ENCODE measurements around the gene TIGD6. TPM values are rescaled to one million over a fixed set of nuclear protein-coding genes. Genes with fewer than 3 reads are reported as not detected.

Gene TIGD6
- total RNA-seq, 2 donors from 2014 or later = 2.6 to 4.0 TPM

DNA sequence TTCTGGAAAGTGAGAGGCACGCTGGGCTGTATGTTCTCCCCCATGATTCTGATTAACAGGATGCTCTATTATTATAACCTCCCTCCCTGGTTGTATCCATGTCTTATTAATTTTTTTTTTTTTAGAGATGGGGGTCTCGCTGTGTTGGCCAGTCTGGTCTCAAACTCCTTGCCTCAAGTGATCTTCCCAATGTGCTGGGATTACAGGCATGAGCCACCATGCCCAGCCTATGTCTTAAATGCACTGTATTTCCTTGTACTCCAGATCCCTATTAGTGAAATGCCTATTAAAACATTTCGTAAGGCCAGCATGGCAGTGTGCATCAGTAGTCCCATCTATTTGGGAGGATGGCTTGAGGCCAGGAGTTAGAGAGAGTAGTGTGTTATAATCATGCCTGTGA lies 7.0 kb downstream of the TIGD6 start:
- intact Hi-C loops (cut with DNase I, micrococcal nuclease) = loop anchor here (10.0 kb wide), 1 partner anchor 159 kb away; no protein-coding TSS in a partner anchor
- no peak for ATAC-seq
- no peak for DNase-seq

DNA sequence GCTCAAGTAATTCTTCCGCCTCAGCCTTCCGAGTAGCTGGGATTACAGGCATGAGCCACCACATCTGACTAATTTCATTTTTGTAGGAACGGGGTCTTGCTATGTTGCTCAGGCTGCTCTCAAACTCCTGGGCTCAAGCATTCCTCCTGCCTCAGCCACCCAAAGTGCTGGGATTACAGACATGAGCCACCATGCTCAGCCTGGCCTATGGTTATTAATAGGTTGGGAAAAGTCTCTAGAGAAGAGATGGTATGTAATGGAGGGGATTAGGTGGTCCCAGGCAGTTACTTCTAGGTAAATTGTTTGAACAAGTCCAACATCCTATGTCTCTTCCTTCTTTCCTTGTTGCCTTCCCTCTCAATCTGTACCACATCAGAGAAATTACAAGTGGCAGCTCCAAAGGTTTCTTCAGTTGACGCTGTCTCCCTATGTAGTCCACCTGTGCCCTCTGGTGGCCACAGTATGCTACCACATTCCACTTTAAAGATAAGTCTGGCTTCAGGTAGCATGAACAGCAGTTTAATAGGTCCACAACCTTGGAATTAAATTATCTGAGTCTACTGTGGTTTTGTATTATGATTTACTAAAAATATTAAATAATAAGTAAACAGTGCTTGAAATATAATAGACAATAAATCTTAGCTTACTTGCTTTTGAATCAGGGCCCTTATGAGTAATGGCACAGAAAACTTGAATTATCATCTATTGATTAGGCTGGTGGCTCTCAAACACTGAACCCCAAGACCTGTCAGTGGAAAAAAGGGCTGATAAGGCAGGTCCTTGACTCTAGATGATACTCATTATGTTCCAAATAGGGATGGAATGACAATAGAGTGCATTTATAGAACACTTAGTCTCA lies 9.7 kb downstream of the TIGD6 start:
- ATAC-seq (peak; percentile 67), DNase-seq (peak; percentile 58 to 85)
- intact Hi-C loops (cut with DNase I, micrococcal nuclease) = loop anchor here (10.0 kb wide), 1 partner anchor 156 kb away; no protein-coding TSS in a partner anchor

DNA sequence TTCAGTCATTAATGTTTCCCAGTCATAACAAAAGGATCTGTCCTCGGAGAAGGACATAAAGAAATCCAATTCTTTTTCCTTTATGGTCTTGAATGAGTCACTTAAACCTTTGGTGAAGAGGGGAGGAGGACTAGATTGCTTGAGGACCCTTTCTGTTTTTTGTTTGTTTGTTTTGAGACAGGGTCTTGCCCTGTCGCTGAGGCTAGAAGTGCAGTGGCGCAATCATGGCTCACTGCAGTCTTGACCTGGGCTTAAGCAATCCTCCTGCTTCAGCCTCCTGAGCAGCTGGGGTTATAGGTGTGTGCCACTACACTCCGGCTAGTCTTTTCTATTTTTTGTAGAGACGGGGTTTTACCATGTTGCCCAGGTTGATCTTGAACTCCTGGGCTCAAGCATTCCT lies 12.3 kb downstream of the TIGD6 start:
- intact Hi-C loops (cut with DNase I, micrococcal nuclease) = no loop called here
- ATAC-seq (peak; percentile 2), DNase-seq (no peak)

DNA sequence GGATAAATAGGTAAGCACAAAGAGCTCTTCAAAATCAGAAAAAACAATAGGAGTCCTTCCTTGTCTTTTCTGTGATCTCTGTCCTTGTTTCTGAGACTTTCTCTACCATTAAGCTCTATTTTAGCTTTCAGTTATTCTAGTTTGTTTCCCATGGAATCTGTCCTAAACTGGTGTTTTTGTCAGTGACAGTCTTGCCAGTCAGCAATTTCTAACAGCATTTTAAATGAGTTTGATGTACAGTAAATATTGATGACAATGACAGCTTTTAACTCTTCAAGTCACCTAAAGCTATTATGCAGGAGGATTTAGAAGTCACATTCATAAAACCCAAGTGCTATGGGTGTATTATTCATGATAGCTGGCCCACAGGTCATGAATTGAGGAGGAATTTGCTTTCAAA lies 17.9 kb downstream of the TIGD6 start:
- ATAC-seq (no peak), DNase-seq (no peak)
- intact Hi-C loops (cut with DNase I, micrococcal nuclease) = no loop called here

DNA sequence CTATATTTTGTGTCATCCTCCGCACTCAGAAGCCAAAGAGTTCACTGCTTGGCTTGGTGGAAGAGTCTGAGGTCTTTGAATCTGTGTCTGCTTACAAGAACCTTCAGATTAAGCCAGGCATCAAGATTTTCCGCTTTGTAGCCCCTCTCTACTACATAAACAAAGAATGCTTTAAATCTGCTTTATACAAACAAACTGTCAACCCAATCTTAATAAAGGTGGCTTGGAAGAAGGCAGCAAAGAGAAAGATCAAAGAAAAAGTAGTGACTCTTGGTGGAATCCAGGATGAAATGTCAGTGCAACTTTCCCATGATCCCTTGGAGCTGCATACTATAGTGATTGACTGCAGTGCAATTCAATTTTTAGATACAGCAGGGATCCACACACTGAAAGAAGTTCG lies 19.2 kb downstream of the TIGD6 start:
- ATAC-seq = no peak
- intact Hi-C loops (cut with DNase I, micrococcal nuclease) = no loop called here
- DNase-seq = no peak

DNA sequence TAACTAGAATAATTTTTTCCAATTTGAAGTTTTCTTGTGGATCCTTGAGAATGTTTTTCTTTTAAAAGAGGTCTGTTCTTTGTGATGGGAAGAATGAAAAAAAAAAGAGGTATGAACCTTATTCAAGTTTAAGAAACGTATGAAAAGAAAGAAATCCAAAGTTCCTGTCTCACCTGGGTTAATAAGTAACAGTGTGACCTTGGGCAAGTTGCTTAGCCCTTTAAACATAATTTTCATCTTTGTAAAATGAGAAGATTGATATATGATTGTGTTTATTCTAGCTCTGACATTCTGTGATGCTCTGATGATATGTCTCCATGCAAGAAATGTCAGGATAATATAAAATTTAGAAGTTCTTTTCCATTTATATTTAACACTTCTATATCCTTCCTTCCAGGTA lies 20.6 kb downstream of the TIGD6 start:
- ATAC-seq = peak; percentile 36
- intact Hi-C loops (cut with DNase I, micrococcal nuclease) = no loop called here
- no peak for DNase-seq

DNA sequence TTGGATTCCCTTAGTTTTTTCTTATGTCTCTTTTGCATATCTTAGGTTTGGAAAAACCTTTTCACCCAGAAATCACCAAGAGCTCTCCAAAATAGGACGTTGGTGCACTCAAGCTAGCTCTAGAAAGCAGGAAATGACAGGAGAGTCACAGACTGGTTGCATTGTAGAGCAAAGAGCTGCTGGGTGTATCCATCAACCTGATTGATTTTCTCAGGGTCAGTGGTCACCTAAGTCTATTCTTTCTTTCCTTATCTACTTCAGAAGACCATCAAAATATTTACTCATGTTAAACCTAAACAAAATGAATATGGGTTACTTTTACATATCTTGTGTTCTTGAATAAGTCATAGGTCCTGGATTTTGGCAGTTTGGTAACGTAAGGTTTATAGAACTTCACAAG lies 25.0 kb downstream of the TIGD6 start:
- intact Hi-C loops (cut with DNase I, micrococcal nuclease) = no loop called here

DNA sequence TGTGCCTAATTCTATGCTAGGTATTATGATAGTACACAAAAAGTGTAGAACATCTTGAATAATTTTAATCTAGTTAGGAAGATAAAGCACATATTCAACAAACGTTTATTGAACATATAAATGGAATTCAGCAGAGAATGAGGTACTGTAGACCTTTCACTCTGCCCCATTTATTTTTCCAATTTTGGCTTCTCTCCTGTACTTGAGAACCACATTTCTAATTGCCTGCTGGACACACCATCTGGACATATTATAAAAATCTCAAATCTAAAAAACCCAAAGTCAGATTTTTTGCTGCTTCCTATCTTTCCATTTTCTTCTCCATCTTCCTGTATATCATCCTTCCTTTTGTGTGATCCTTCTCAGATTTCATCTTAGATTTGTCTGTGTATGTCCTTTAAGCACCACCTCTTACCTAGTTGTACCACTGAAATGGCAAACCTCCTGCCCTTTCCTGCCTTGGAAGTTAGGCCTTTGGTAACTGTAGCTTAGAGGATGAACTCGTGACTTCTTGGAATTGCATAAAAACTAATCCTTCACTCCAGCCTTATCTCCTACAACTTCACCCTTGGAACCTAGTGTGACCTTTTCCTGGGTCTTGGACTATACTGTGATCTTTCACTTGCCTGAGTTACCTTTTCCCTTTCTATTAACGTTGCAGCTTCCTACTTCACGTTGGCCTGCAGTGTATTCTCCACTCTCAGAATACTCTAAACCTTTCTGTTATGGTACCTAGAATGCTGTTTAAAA lies 31.1 kb downstream of the TIGD6 start:
- intact Hi-C loops (cut with DNase I, micrococcal nuclease) = no loop called here
- ATAC-seq (peak; percentile 2), DNase-seq (no peak)

More for the DNA sequence above, 25.0 kb downstream of the TIGD6 start:
- no peak for ATAC-seq
- no peak for DNase-seq

DNA sequence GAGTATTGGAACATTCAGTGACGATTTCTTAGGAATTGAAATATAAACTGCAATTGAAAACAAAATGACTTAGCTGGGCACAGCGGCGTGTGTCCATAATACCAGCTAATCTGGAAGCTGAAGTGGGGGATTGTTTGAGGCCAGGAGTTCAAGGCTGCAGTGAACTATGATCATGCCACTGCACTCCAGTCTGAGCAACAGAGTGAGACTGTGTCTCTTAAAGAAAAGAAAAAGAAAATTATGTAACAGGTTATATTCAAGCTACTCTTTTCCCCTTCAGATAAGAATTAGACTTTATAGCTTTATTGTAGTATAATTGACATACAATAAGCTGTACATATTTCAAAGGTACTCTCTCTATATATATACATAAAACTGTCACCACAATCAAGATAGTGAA lies 33.5 kb downstream of the TIGD6 start:
- peak; percentile 68 for ATAC-seq
- DNase-seq = no peak
- intact Hi-C loops (cut with DNase I, micrococcal nuclease) = no loop called here

DNA sequence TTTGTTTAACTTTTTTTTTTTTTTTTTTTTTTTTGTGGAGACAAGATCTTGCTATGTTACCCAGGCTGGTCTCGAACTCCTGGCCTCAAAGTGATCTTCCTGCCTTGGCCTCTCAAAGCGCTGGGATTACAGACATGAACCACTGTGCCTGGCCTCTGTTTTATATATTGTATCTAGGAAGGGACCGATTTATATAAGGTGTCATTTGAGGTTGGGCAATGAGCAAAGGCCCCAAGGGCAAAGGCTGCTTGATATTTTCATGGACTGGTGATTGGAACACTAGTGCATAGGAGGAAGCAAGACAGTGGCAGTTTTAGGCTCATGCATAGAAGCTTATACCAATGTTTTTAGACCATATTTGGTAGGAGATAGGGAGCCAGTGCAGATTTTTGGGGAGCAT lies 36.7 kb downstream of the TIGD6 start:
- ATAC-seq = peak; percentile 4
- DNase-seq = no peak
- intact Hi-C loops (cut with DNase I, micrococcal nuclease) = no loop called here

DNA sequence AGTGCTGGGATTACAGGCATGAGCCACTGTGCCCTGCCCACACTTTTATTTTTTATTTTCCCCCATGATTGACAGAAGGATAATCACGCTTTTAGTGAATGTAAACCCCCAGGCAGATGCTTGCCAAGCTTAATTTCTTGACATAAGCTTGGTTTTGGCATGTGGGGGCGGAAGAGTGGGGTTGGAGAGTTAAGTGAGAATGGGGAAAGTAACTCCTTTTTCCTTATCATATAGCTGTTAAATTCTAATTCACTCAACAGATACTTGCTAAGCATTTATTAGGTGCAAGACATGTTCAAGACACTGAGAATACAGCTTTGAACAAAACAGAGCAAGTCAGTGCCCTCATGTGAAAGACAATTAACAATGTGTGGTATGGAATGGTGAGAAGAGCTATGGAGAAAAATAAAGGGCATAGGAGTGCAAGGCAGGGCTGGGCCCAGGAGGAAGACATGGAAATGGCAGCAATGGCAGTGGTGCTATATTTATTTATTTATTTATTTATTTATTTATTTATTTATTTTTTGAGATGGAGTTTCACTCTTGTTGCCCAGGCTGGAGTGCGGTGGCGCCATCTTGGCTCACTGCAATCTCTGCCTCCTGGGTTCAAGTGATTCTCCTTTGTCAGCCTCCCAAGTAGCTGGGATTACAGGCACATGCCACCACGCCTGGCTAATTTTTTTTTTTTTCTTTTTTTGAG lies 37.7 kb downstream of the TIGD6 start:
- DNase-seq = no peak
- no peak for ATAC-seq
- intact Hi-C loops (cut with DNase I, micrococcal nuclease) = no loop called here

DNA sequence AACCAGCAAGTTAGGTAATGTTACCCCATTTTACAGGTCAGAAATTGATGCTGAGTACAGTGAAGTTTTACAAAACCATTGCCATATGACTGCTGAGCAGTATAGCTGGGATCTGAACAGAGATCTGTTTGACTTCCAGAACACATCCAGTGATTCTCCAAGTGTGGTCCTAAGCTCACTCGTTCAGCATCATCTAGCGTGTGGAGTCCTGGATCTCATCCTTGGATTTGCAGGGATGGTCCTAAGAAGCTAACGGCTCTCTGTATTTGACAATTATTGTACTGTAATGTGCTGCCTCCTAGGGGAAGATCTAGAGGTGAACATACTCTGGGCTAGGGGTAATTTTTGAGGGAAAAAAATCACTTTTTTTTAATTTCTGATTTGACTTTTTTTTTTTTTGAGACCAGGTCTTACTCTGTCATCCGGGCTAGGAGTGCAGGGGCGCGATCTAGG lies 38.5 kb downstream of the TIGD6 start:
- DNase-seq (no peak), ATAC-seq (no peak)
- intact Hi-C loops (cut with DNase I, micrococcal nuclease) = no loop called here

DNA sequence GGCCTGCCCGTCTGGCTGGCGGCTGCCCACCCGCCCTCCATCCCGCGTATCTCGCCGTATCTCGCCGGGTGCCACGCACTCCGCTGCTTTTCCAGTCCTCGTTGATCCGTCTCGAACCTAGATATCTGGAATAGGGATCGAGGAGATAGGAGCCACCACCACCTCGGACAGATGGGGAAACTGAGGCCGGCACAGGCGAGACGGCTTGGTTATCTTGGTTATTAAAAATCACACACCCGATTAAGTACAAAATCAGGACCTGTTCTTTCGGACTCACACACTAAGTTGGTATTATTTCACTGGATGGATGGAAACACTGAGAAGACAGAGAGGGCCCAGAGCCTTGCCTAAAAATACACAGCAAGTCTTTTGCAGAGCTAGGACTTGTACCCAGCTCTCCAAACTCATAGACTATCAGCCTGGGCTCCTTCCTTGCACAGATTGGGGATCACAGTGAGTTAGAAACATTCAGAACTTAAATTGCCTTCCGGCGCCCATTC lies 39.2 kb downstream of the TIGD6 start:
- ATAC-seq = peak; percentile 1
- no peak for DNase-seq
- intact Hi-C loops (cut with DNase I, micrococcal nuclease) = no loop called here

DNA sequence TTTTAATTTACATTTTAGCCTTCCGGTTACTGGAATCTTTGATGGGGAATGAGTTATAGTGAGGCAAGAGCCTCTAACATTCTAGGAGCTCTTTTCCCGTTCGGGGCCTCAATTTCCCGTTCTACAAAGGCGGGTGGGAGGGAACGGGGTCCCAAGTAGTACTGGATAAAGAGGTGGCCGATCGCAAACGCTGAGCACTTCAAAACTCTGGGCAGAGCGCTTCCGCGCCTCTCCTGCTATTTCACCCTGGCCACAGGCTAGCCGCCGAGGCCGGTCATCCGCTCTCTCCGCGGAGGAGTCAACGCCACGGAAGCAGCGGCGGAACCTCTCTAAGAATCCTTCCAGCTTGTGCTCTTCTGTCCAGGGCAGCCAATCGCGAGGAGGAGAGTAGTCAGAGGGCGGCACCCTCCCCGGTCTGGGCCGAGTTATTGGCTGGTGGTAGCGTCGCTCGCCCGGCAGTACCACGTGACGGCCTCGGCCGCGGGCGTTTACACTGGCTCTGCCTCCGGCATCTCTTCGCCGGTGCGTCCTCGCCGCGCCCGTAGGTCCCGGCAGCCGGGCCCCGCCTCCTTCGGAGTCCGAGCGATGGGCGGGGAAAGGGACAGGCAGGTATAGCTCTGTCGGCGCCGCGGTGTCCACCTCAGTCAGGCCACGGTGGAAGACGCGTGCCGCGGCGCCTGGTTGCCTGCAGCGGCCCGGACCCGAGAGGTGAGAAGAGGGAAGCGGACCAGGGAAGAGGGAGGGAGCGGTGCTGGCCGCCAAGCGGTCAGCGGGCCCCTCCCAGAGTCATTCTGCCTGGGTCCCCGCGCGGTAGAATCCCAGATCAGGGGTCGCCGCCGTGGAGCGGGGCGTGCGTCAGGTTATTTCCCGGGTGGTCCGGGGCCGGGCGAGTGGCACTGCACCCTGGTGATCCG lies 39.9 kb downstream of the TIGD6 start, which contains the start of gene SLC26A2:
Gene SLC26A2 (plus strand): TSS at position 487 of the 914 bp plus-strand sequence. CDS start 16,895 bp downstream, outside the sequence.
- ATAC-seq = peak; percentile 82
- intact Hi-C loops (cut with DNase I, micrococcal nuclease) = no loop called here
- DNase-seq = peak; percentile 98 to 99

DNA sequence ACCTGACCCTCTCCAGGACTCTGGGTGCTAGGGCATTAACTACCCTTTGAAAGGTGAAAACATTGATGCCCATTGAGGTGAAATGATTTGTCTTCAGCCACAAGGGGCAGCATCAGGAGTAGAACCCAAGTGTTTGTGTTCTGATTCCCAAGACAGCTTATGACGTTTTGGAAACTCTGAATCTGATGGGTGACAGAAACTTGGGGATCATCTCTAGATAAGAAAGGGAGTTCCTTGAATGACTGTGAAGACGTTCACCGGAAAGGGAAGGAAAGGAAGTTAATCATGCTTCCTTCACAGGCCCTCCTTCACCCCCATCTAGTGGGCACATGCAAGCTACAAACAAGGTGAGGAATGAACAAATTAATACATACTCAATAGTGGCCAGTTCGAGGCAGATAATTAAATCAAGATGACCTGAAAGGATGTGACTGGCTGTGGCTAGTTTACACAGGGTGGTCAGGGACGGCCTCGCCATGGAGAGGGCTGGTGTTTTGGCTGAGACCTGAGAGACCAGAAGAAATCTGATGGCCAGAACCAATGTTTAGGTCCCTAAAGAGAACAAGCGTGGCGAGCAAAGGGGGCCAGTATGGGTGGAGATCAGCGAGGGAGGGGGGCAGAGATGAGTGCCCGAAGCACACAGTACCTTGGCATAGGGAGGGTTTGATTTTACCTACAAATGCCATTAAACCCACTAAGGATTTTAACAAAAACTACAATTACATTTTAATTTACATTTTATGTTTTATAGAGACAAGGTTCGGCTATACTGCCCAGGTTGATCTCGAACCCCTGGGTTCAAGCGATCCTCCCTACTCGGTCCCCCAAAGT lies 40.8 kb downstream of the TIGD6 start:
- intact Hi-C loops (cut with DNase I, micrococcal nuclease) = no loop called here
- peak; percentile 7 for ATAC-seq
- no peak for DNase-seq

DNA sequence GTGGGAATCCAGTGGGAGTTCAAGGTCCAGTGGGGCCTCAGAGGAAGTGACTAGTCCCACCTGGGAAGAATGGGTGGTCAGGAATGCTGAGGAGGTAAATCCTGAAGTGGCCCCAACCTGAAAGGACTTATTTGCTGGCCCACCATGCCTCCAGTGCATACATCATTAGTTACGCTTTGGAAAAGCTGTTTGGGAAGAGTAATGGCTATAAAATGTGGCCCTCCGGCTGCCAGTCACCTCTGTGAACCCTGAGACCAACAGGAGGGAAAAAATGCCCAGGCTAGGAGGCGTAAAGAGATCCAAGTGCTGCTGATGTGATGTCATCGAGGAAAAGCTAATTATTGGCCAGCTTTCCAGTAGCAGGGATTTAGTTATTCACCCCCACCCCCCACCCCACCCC lies 42.6 kb downstream of the TIGD6 start:
- ATAC-seq = peak; percentile 4
- no peak for DNase-seq
- intact Hi-C loops (cut with DNase I, micrococcal nuclease) = no loop called here

DNA sequence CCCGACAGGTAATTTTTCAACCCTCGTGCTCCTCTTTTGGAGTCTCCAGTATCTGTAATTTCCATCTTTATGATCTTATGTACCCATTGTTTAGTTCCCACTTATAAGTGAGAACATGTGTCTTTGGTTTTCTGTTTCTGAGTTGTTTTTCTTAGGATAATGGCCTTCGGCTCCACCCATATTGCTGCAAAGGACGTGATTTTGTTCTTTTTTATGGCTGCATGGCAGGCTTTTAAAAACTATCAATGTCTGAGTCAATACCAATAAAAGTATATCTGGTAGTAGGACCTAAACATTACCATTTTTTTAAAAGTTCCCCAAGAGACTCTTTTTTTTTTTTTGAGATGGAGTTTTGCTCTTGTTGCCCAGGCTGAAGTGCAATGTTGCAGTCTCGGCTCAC lies 43.8 kb downstream of the TIGD6 start:
- DNase-seq = no peak
- peak; percentile 23 for ATAC-seq

More for the DNA sequence above, 43.8 kb downstream of the TIGD6 start:
- intact Hi-C loops (cut with DNase I, micrococcal nuclease) = no loop called here

Measured in left colon (tissue), 2 donors.